Fibroblast of mammary gland (primary cell): Measurements from ENCODE around the gene TPRN.
A peak's percentile ranks its signal among the peaks of the same experiment; 100 is the strongest.

Experiments used
- DNase-seq: peaks from one replicate; pipeline ENCODE4 v3.0.0-alpha.2; 2010; ENCODE audit warnings: low read depth
- H3K4me3 ChIP-seq: 2 replicates; pipeline ENCODE4 v1.5.1; 2011; ENCODE audit warnings: low read depth, mild to moderate bottlenecking, low read length, moderate library complexity; ENCODE audit not compliant: control insufficient read depth
- CTCF ChIP-seq: conservative IDR thresholded peaks from 2 replicates; pipeline ENCODE4 v1.5.1; 2011; ENCODE audit warnings: low read depth, low read length, inconsistent platforms; ENCODE audit not compliant: control insufficient read depth, insufficient read depth

The TPRN gene

GRCh38 chr9:137229903-137230704 lies 29.6 kb upstream of the TPRN start:
- H3K4me3 ChIP-seq: no peak overlapping the region
- TF ChIP-seq CTCF: no peak
- no peak for DNase-seq

GRCh38 chr9:137228968-137229896 lies 28.7 kb upstream of the TPRN start:
- DNase-seq: no peak
- TF ChIP-seq CTCF: no peak
- H3K4me3 ChIP-seq: no peak overlapping the region

- TF ChIP-seq CTCF: no peak
- DNase-seq: no peak
- no peak overlapping the region for H3K4me3 ChIP-seq
Observed at GRCh38 chr9:137228506-137228967, 28.0 kb upstream of the TPRN start.

GRCh38 chr9:137227853-137228505 lies 27.4 kb upstream of the TPRN start:
- no peak overlapping the region for H3K4me3 ChIP-seq
- TF ChIP-seq CTCF: no peak
- DNase-seq: no peak

- TF ChIP-seq CTCF: peak; percentile 69
- no peak within 1 kb of the TSS for H3K4me3 ChIP-seq
Observed at GRCh38 chr9:137227054-137227852, 26.7 kb upstream of the TPRN start, which contains the start of gene RNF224. RNF224 (plus strand) TSS chr9:137227502; CDS start chr9:137228336, 834 bp downstream.

More at GRCh38 chr9:137227054-137227852, 26.7 kb upstream of the TPRN start, which contains the start of gene RNF224:
- DNase-seq: peak; percentile 63
